NT2/D1 (cell line): ENCODE measurements around the gene TSPAN14.

Source experiments
- DNase-seq: peaks from one replicate; pipeline ENCODE4 v3.0.0-alpha.2; 2011; ENCODE audit warnings: low read depth, low spot score
- H3K27me3 ChIP-seq: 2 replicates; pipeline ENCODE4 v1.6.0; 2011; ENCODE audit warnings: mild to moderate bottlenecking; ENCODE audit not compliant: insufficient read length, insufficient read depth
- H3K36me3 ChIP-seq: 2 replicates; pipeline ENCODE4 v1.6.1; 2011; ENCODE audit warnings: mild to moderate bottlenecking, low read length, mixed read lengths; ENCODE audit not compliant: insufficient read depth, insufficient read length
- H3K4me1 ChIP-seq: 2 replicates; pipeline ENCODE4 v1.5.1; 2011; ENCODE audit not compliant: insufficient read depth, insufficient read length
- H3K4me3 ChIP-seq: 2 replicates; pipeline ENCODE4 v1.5.1; 2011; ENCODE audit warnings: low read depth; ENCODE audit not compliant: insufficient read length
- H3K9ac ChIP-seq: 2 replicates; pipeline ENCODE4 v1.6.0; 2011; ENCODE audit warnings: low read depth; ENCODE audit not compliant: insufficient read length
- H3K9me3 ChIP-seq: 2 replicates; pipeline ENCODE4 v1.5.1; 2011; ENCODE audit warnings: mild to moderate bottlenecking, low read length; ENCODE audit not compliant: insufficient read depth
- SUZ12 ChIP-seq: IDR thresholded peaks from 2 replicates; pipeline ENCODE4 v1.6.1; 2011; ENCODE audit not compliant: insufficient read length, insufficient read depth; ENCODE audit errors: extremely low read depth
- YY1 ChIP-seq: IDR thresholded peaks from 2 replicates; pipeline ENCODE4 v1.6.1; 2011; ENCODE audit not compliant: insufficient read length, insufficient read depth
- ZNF274 ChIP-seq: IDR thresholded peaks from 2 replicates; pipeline ENCODE4 v1.6.1; 2011; ENCODE audit warnings: mild to moderate bottlenecking, low read depth, low read length

TSPAN14 gene

GRCh38 chr10:80444124-80444523, 10.0 kb upstream of the TSPAN14 start:
- DNase-seq = no peak
- Histone ChIP-seq H3K9ac (peak overlapping the region; percentile 8), H3K9me3 (no peaks in the 10 kb centered on the region), H3K4me3 (no peak overlapping the region), H3K36me3 (no peaks in the 10 kb centered on the region), H3K27me3 (peaks cover 4% of the 10 kb centered on the region), H3K4me1 (peaks cover 12% of the 10 kb centered on the region)
- TF ChIP-seq YY1 (no peak), ZNF274 (no peak), SUZ12 (no peak)

DNA sequence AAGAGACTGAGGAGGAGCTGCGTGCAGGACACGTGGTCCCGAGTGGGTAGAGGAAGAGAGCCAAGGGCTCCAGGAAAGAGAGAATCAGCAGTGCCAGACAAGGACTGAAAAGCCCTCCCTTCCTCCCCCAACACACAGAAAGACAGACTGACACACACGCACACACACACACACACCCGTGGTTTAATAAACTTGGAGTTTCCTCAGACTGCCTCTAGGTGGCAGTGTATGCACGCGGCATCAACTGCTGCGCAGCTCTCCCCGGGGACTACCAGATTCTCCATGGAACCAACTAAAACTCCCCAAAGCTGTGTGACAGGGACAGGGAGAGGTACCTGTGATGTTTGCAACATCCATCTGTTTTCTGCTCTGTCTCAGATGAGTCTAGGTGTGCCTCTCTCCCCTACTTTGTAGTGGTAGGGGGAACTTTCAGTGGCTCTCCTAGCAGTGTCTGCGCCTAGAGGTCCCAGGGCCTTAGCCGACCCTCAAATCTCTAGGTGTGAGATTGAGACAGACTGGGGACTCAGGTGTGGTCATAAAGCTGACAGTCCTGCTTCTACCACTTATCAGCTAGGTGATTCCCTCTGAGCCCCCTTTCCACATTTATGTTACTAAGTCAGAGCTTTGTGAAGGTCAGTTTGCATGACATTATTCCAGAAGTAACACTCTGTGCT, 9.3 kb upstream of the TSPAN14 start:
- TF ChIP-seq SUZ12 = no peak
- TF ChIP-seq ZNF274 = no peak
- TF ChIP-seq YY1 = no peak
- no peaks in the 10 kb centered on the region for H3K9me3 ChIP-seq
- no peak overlapping the region for H3K4me3 ChIP-seq
- no peaks in the 10 kb centered on the region for H3K36me3 ChIP-seq
- DNase-seq = no peak
- H3K4me1 ChIP-seq = peaks cover 12% of the 10 kb centered on the region
- peaks cover 4% of the 10 kb centered on the region for H3K27me3 ChIP-seq
- peak overlapping the region; percentile 8 for H3K9ac ChIP-seq

DNA sequence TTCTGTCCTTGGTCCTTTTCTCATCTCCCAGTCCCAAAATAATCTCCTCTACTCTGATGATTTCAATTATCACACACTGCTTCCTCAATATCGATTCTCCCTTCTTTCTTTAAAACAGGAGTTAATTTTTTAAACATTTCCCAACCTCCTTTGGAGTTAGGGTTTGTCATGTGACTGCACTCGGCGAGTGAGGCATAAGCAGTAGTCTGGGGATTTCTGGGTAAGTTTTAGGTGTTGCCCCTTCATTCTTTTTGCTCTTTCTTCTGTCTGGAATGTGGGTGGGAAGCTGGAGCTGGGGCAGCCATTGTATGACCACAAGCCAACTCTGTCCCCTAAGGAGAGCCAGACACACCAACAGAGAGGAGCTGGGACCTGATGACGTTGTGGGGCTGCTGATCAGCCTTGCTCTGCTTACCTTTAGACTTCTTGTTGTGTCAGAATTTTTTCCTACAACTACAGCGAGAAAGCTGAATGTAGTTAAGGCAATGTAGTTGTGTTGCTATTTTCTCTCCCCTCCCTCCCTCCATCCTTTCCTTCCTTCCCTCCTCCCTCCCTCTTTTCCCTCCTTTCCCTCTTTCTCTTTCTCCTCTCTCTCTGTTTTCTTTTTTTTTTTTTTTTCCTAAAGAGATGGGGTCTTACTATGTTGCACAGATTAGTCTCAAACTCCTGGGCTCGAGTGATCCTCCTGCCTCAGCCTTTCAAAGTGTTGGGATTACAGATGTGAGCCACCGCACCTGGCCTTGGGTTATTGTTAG, 6.5 kb upstream of the TSPAN14 start:
- Histone ChIP-seq H3K36me3 (no peaks in the 10 kb centered on the region), H3K4me1 (peaks cover 12% of the 10 kb centered on the region), H3K9ac (no peak overlapping the region), H3K4me3 (no peak overlapping the region), H3K27me3 (peaks cover 4% of the 10 kb centered on the region), H3K9me3 (peaks cover 9% of the 10 kb centered on the region; the same call in 1 of the 2 replicates)
- no peak for TF ChIP-seq SUZ12
- TF ChIP-seq YY1 = no peak
- no peak for TF ChIP-seq ZNF274
- DNase-seq = no peak

DNA sequence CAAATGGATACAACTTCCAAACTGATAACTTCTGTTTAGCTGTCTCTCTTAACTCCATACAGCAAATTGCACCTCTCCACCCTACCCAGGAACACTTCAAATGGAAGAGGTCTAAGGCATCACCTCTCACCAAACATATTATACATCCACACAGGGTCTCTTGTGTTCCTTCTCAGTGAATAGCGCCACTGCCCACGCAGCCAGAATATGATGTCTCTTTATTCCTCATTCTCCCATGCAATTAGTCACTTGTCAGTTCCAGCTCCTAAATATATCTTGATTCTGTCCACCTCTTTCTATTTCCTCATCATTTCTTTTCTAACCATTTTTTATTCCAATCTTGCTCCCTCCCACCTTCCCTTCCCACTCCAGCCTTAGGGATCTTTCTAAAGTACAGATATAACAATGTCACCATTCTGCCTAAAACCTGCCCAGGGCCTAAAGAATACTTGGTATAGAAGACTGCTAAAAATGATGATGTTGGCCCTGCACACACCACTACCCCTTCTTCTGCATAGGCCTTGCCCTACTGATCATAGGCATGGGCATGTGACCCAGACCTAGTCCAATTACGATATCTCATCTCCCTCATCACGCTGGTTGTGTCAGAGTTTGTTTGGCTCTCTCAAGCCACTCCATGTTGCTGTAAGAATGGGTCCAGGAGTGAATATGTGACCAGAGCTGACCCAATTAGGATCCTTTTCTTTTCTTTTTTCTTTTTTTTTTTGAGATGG, 5.7 kb upstream of the TSPAN14 start:
- no peaks in the 10 kb centered on the region for H3K36me3 ChIP-seq
- H3K27me3 ChIP-seq = peaks cover 4% of the 10 kb centered on the region
- TF ChIP-seq ZNF274 (no peak), YY1 (no peak), SUZ12 (no peak)
- DNase-seq = no peak
- no peak overlapping the region for H3K9ac ChIP-seq
- H3K4me1 ChIP-seq = peaks cover 12% of the 10 kb centered on the region
- peaks cover 9% of the 10 kb centered on the region; the same call in 1 of the 2 replicates for H3K9me3 ChIP-seq
- H3K4me3 ChIP-seq = no peak overlapping the region

DNA sequence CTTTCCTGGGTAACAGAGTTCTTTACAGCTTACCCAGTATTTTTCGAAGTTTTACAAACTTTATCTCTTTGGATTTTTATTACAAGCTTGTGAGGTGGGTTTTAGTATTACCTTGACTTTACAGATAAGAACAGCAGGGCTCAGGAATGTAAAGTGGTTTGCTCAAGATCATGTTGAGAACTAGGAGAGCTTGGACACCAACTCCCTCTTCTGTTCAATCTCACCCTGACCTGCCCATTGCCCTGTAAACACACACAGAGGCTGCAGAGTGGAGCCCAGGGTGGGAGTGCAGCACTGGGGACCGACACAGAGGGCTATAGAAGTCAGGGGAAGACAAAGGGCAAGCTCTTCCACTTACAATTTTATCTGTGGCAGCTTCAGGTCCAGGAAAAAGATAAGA, 4.6 kb upstream of the TSPAN14 start:
- Histone ChIP-seq H3K36me3 (no peaks in the 10 kb centered on the region), H3K9ac (no peak overlapping the region), H3K4me1 (peaks cover 2% of the 10 kb centered on the region), H3K9me3 (peaks cover 9% of the 10 kb centered on the region; the same call in 1 of the 2 replicates), H3K4me3 (no peak overlapping the region), H3K27me3 (peaks cover 4% of the 10 kb centered on the region)
- no peak for DNase-seq
- no peak for TF ChIP-seq SUZ12
- TF ChIP-seq ZNF274 = no peak
- no peak for TF ChIP-seq YY1

DNA sequence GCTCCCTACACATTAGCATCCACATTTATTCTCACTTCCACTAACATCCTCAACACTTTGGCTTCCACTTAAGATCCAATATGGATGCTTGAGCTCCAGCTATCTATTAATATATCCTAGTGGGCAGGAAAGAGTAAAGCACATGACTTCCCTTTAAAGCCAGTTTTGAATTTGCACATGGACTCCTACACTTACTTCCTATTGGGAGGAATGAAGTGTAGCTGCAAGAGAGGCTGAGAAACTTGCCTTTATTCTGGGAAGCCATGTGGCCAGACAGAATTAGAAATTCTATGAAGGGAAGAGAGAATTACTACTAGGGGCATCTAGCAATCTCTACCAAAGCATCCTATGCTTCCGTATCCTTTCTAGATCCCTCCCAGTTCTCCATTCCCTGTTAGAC, 3.0 kb upstream of the TSPAN14 start:
- no peak overlapping the region for H3K4me3 ChIP-seq
- TF ChIP-seq SUZ12 = no peak
- TF ChIP-seq ZNF274 = no peak
- no peak for TF ChIP-seq YY1
- no peaks in the 10 kb centered on the region for H3K27me3 ChIP-seq
- peaks cover 4% of the 10 kb centered on the region for H3K36me3 ChIP-seq
- no peak overlapping the region for H3K9ac ChIP-seq
- peaks cover 8% of the 10 kb centered on the region for H3K4me1 ChIP-seq
- DNase-seq = no peak
- peaks cover 9% of the 10 kb centered on the region; the same call in 1 of the 2 replicates for H3K9me3 ChIP-seq

- no peak overlapping the region for H3K9ac ChIP-seq
- H3K9me3 ChIP-seq = peaks cover 9% of the 10 kb centered on the region; the same call in 1 of the 2 replicates
- no peak for TF ChIP-seq SUZ12
- no peak for TF ChIP-seq YY1
- TF ChIP-seq ZNF274 = no peak
- peaks cover 8% of the 10 kb centered on the region for H3K4me1 ChIP-seq
- H3K4me3 ChIP-seq = no peak overlapping the region
- no peak for DNase-seq
- peaks cover 8% of the 10 kb centered on the region for H3K36me3 ChIP-seq
- H3K27me3 ChIP-seq = no peaks in the 10 kb centered on the region
These were observed 2.0 kb upstream of the TSPAN14 start for GRCh38 chr10:80452069-80452468.
